WERI-Rb-1 (cell line): ENCODE measurements around the gene GULP1.
"Not testable (repeated sequence)": the region's sequence is repeated elsewhere in the genome, so short reads cannot be mapped to it uniquely, and the experiment has no call there.

Experiments used
- DNase-seq: peaks from one replicate; pipeline ENCODE4 v3.0.0-alpha.2; 2020
- H3K27ac ChIP-seq: fragments of 250-450 bp; sonication (Bioruptor Pico); 2 replicates; pipeline ENCODE4 v1.5.1; 2020; ENCODE audit warnings: mild to moderate bottlenecking, moderate library complexity
- H3K27me3 ChIP-seq: fragments of 250-450 bp; sonication (Bioruptor Pico); 2 replicates; pipeline ENCODE4 v1.5.1; 2021; ENCODE audit warnings: mild to moderate bottlenecking, low read depth, moderate library complexity; ENCODE audit not compliant: insufficient read depth, severe bottlenecking
- H3K36me3 ChIP-seq: fragments of 250-450 bp; sonication (Bioruptor Pico); 2 replicates; pipeline ENCODE4 v1.5.1; 2020; ENCODE audit warnings: mild to moderate bottlenecking, moderate library complexity
- H3K4me3 ChIP-seq: 2 replicates; pipeline ENCODE4 v1.5.1; 2011; ENCODE audit warnings: low read depth, mild to moderate bottlenecking, control low read depth, low read length
- H3K9me3 ChIP-seq: fragments of 250-450 bp; sonication (Bioruptor Pico); 2 replicates; pipeline ENCODE4 v1.5.1; 2021; ENCODE audit warnings: mild to moderate bottlenecking, moderate library complexity; ENCODE audit not compliant: severe bottlenecking
- TF ChIP-seq, protein P1 (sequence below): IDR thresholded peaks from 2 replicates; pipeline ENCODE4 v1.5.1; 2011; ENCODE audit warnings: low read depth, mild to moderate bottlenecking, control low read depth, inconsistent platforms, low read length

GULP1 gene

DNA sequence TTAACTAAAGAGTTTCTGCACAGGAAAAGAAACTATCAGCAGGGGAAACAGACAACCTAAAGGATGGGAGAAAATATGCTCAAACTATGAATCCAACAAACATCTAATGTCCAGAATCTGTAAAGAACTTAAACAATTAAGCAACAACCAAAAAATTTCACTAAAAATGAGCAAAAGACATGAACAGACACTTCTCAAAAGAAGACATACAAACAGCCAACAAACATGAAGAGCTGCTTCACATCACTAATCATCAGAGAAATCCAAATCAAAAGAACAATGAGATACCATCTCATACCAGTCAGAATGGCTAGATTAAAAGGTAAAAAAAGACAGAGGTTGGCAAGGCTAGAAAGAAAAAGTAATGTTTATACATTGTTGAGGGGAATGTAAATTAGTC, 8.8 kb upstream of the GULP1 start:
- TF ChIP-seq, protein P1, sequence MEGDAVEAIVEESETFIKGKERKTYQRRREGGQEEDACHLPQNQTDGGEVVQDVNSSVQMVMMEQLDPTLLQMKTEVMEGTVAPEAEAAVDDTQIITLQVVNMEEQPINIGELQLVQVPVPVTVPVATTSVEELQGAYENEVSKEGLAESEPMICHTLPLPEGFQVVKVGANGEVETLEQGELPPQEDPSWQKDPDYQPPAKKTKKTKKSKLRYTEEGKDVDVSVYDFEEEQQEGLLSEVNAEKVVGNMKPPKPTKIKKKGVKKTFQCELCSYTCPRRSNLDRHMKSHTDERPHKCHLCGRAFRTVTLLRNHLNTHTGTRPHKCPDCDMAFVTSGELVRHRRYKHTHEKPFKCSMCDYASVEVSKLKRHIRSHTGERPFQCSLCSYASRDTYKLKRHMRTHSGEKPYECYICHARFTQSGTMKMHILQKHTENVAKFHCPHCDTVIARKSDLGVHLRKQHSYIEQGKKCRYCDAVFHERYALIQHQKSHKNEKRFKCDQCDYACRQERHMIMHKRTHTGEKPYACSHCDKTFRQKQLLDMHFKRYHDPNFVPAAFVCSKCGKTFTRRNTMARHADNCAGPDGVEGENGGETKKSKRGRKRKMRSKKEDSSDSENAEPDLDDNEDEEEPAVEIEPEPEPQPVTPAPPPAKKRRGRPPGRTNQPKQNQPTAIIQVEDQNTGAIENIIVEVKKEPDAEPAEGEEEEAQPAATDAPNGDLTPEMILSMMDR: no peak

DNA sequence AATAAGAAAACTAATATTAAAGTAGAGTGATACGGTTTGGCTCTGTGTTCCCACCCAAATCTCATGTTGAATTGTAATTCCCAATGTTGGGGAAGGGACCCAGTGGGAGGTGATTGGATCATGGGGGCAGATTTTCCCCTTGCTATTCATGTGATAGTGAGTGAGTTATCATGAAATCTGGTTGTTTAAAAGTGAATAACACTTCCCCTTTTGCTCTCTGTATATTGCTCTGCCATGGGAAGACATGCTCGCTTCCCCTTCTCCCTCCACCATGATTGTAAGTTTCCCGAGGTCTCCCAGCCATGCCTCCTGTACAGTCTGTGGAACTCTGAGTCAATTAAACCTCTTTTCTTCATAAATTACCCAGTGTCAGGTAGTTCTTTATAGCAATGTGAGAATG, 7.4 kb upstream of the GULP1 start:
- not testable (repeated sequence) for H3K9me3 ChIP-seq, H3K36me3 ChIP-seq, H3K27me3 ChIP-seq, H3K27ac ChIP-seq, H3K4me3 ChIP-seq, DNase-seq

More for the DNA sequence above, 8.8 kb upstream of the GULP1 start:
- no peaks in the 10 kb centered on the region for H3K36me3 ChIP-seq
- no peaks in the 10 kb centered on the region for H3K27me3 ChIP-seq
- H3K4me3 ChIP-seq: no peak overlapping the region
- DNase-seq: no peak
- H3K27ac ChIP-seq: no peak overlapping the region
- H3K9me3 ChIP-seq: no peaks in the 10 kb centered on the region

DNA sequence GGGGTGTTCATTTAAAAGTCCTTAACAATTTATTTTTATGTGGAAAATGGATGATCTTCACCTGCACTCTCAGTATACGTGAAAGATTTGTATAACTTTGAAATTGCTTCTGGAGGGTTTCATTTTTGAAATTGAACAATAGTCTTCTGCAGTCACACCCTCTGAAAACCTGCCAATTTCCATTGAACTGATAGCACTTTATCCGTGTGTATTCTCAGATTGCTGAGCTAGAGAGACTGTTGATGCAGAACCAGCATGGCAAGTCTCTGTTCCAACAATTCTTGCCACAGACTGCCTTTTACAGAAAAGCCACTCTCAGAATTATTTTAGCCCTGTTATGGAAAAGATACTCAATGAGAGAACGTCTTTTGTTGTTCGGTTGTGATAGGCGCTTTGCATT, 6.6 kb upstream of the GULP1 start:
- no peaks in the 10 kb centered on the region for H3K36me3 ChIP-seq
- no peaks in the 10 kb centered on the region for H3K9me3 ChIP-seq
- TF ChIP-seq, protein P1: no peak
- no peak for DNase-seq
- no peak overlapping the region for H3K4me3 ChIP-seq
- no peak overlapping the region for H3K27ac ChIP-seq
- no peaks in the 10 kb centered on the region for H3K27me3 ChIP-seq

DNA sequence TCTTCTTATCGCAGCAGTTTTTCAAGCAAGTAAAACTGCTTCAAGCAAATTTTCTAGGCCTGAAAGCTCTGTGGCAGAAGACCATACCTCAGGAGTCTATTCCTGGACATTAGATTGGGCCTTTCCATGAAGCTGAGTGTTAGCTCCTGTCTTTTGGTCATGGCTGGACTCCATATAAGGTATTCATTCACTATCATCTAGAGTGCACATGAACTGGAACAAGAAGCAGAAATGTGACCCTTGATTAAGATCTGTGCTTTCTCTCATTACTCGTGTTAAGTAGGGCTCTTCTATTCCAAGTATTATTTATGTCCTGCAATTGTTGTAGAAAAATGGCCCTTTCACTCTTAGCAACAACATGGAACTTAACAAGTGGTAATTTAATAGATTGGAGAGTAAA, 5.9 kb upstream of the GULP1 start:
- H3K4me3 ChIP-seq: no peak overlapping the region
- no peak overlapping the region for H3K27ac ChIP-seq
- H3K9me3 ChIP-seq: no peaks in the 10 kb centered on the region
- H3K27me3 ChIP-seq: no peaks in the 10 kb centered on the region
- no peak for DNase-seq
- H3K36me3 ChIP-seq: no peaks in the 10 kb centered on the region
- TF ChIP-seq, protein P1: no peak

DNA sequence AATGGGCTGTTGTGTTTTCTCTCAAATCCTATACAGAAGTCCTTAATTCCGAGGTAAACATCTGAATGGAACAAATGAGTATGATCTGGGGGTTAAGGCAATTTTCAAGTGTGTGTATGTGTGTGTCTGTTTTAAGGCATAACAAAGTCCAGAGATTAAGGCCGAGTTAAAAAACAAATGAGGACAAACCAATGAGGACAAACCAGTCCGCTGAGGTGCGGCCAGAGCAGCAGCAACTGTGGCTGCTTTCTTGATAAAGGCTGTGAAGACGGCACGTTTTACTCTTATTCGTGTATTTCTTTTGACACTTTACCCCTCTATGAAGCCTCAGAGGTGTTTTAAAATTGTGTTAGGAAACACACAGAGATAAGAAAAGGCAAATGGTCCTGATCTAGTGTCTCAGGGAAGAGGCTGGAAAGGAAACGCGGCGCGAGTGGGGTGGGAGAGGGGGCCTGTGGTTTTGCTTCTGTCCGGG, 495 bp upstream of the GULP1 start:
- H3K27me3 ChIP-seq: no peaks in the 10 kb centered on the region
- no peak for DNase-seq
- H3K27ac ChIP-seq: peak overlapping the region; percentile 62
- no peaks in the 10 kb centered on the region for H3K9me3 ChIP-seq
- peak overlapping the region; percentile 79 for H3K4me3 ChIP-seq
- no peaks in the 10 kb centered on the region for H3K36me3 ChIP-seq
- TF ChIP-seq, protein P1: no peak

DNA sequence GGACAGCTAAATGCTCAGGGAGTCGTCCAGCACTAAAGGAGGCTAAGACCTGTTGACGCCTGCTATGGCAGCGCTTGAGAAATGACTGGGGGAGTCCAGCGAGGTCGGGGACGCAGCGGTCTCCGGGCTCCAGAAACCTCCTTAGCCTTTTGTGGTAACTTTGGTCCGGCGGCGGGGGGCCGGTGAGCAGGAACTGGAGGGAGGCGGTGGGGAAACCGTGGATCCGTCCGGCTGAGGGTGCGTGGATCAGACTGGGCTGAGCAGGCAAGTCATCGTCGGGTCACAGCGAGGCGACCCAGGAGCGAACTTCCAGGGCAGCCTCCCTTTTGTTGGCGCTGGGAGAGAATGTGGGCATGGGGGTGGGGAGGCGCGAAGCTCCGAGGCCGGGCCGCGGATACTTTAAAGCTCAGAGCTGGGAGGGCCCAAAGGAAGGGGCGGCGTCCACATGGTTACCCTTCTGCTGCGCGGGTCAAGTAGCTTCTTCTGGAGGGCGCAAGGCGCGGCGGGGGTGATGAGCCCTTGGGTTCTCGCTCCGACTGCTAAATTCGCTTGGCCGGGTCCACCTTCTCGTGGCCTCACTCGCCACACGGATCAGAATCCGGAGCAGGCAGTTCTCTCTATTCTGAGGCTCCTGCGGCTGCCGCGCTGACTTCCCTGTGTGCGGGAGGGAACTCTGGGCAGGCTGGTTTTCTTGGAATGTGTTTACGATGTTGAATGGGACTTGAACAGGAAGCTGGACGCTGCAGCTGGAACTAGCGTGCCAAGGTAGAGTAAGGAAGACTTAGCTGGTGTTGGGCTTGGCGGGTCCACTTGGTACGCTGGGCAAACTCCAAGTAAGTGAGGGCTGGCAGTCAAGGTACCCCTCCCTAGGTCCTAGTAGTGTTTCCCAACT, 920 bp downstream of the GULP1 start:
- DNase-seq: peak; percentile 73
- Histone ChIP-seq H3K27ac (peak overlapping the region; percentile 62), H3K27me3 (no peaks in the 10 kb centered on the region), H3K36me3 (no peaks in the 10 kb centered on the region), H3K4me3 (peak overlapping the region; percentile 79), H3K9me3 (no peaks in the 10 kb centered on the region)
- TF ChIP-seq, protein P1: no peak
